NCI-H446 treated with DMSO at 0.1 percent for 48 hours (cell line): ENCODE data around the gene PPARG.
"Not testable (repeated sequence)": the region's sequence is repeated elsewhere in the genome, so short reads cannot be mapped to it uniquely, and the experiment has no call there.

ENCODE experiments used
- DNase-seq: peaks from one replicate; lab custom pipeline; 2025; lab: John Stamatoyannopoulos, UW

The PPARG gene

DNA sequence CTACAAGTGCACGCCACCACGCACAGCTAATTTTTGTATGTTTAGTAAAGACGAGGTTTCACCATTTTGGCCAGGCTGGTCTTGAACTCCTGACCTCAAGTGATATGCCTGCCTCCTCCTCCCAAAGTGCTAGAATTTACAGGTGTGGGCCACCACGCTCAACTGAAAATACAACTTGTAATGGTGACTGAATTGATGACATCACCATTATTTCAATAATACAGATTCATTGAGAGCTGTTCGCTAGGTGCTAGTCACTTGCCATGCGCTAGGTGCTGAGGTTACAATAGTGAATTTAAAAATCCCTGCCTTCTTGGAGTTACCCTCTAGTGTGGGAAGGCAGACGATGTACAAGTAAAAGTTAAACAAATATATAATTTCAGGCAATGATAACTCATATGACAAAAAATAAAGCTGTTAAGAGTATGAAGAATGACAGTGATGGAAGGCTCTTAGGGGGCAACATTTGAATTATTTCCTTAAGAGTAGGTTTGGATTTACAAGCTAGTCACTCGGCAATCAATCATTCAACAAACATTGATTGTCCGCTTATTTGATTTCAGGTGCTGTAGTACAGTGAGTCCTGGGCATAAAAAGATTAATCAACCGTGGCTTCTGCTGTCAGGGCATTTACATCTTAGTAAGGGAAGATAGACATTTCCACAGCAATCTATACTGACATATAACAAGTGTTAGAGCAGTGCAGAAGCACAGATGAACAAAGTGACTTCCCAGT, 9.1 kb upstream of the PPARG start:
- DNase-seq, result no peak

DNA sequence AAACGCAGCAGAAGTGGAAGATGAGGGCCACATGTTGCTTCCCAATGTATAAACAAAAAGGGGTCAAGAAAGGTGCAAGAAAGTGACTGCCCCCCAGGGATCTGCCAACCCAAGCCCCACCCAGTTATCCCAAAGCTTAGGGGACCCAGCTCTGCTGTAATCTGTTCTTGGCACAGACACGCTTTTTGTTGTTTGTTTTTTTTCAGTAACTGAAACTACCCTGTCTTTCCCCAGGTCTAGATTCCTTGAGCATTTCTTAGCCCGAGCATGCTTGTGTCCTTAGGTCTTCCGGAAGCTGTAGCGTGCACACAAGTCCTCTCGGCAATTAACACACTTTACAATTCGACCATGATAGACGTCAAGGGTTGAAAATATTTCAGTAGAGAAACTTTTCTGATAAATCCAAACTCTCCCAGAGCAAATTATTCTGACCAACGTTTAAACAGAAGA, 8.5 kb upstream of the PPARG start:
- DNase-seq, result no peak

DNA sequence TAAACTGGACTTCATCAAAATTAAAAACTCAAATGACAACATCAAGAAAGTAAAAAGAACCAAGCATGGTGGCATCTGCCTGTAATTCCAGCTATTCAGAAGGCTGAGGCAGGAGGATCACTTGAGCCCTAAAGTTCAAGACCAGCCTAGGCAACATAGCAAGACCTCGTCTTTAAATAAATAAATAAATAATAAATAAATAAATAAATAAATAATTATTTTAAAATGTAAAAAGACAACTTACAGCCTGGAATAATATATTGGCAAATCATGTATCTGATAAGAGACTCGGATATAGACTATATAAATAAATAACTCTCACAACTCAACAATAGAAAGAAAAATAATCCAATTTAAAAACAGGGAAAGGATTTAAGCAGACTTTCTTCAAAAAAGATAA, 4.3 kb upstream of the PPARG start:
- no peak for DNase-seq

DNA sequence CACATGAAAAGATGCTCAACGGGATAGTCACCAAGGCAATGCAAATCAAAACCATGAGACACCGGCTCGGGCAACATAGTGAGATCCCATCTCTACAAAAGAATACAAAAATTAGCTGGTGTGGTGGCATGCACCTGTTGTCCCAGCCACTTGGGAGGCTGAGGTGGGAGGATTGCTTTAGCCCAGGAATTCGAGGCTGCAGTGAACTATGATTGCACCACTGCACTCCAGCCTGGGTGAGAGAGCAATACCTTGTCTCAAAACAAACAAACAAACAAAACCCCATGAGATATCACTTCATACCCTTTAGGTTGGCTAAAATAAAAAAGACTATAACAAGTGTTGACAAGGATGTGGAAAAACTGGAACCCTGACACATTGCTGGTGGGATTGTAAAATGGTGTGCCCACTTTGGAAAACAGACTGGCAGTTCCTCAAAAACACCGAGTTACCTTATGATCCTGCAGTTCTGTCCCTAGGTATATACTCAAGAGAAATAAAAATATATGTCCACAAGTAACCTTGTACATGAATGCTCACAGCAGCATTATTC, 3.8 kb upstream of the PPARG start:
- DNase-seq, result no peak

DNA sequence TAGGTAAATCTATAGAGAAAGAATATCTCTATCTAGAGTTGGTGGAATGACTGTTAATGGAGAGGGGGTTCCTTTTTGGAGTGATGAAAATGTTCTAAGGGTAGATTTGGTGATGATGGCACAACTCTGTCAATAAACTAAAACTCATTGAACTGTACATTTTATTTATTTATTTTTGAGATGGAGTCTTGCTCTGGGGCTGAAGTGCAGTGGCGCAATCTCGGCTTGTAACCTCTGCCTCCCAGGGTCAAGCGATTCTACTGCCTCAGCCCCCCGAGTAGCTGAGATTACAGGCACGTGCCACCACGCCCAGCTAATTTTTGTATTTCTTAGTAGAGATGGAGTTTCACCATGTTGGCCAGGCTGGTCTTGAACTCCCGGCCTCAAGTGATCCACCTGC, 3.1 kb upstream of the PPARG start:
- DNase-seq, result not testable (repeated sequence)

DNA sequence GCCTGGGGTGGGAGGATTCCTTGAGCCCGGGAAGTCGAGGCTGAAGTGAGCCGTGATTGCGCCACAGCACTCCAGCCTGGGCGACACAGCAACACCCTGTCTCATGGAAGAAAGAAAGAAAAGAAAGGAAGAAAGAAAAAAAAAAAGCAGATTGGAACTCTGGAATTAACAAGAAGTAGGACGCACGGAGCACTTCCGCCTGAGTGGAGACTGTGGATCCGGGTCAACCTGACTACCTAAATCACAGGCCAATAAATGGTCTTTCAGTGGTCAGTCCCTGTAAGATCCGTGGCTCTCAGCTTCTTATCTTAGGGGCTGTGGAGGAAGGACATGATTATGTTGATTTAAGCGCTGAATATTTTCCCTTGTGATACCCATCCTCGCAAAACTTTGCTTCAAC, 2.4 kb upstream of the PPARG start:
- no peak for DNase-seq

DNA sequence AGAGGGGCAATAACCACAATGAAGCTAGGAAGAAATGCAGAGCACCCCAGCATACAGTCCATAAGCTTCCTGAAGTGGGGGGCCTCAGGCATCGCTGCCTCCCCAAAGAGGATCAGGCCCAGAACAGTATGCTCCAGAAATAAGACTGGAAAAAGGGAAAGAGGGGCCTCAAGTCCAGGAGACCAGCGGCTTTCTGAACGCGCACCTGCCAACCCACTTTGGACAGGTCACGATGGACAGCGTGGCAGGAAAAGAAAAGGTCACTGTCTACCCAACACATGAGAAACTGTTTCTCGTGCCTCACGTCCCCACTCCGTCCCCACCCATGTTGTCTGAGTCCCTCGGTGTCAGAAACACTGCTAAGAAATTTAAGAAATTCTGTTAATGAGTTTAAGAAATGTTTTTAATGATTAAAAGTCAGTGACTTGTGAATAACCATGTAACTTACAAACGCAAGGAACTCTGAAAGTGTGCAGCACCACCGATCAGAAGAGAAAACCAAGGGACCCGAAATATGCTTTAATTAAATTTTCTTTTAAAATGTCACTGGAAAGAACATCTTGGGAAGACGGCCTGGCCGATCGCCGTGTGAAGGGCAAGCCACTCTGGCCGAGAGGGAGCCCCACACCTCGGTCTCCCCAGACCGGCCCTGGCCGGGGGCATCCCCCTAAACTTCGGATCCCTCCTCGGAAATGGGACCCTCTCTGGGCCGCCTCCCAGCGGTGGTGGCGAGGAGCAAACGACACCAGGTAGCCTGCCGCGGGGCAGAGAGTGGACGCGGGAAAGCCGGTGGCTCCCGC, 1.7 kb upstream of the PPARG start:
- no peak for DNase-seq

DNA sequence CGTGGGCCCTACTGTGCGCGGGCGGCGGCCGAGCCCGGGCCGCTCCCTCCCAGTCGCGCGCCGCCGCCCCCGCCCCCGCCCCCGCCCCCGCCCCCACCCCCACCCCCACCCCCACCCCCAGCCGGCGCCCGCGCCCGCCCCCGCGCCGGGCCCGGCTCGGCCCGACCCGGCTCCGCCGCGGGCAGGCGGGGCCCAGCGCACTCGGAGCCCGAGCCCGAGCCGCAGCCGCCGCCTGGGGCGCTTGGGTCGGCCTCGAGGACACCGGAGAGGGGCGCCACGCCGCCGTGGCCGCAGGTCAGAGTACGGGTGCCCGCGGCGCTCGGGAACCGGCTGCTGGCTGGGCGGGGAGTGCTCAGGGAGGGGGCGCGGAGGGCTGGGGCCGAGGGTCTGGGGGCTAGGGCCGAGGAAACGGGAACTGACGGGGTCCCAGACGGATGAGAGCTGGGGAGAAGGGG, 1.1 kb upstream of the PPARG start:
- DNase-seq, result no peak

DNA sequence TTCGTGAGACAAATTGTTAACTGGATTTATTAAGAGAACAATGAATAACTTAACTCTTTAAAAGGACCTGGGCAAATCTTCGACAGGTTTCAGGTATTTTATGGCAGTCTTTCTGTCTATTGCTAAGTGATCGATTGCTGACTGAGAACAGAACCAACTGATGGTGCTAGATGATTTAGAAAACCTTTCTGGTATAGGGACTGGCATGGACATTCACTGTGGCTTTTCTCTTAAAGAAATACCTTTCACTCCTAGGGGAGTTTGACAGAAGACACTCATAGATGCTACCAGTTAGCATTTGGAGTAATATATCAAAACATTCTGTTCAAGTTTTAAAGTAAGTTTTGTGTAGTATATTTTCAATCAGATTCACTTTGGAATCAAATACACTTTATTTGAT, 654 bp downstream of the PPARG start:
- DNase-seq, result no peak

DNA sequence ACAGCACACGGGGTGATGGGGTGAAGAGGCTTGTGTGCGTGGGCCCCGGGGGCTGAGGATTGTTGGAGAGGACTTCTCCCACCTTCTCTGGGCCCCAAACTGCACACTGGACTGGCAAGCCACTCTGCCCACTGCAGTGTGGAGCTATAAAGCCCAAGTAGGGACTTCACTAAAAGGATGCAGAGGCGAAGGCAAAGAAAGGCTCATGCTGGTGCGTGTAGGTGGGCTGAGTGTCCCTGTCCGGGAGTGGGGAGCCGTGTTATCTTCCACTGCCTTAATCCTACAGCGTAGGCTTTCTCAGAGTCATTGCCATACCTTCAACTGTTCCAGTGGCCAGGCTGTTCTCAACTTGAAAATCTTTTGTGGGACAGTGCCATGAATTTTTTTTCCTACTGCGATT, 3.9 kb downstream of the PPARG start:
- no peak for DNase-seq

DNA sequence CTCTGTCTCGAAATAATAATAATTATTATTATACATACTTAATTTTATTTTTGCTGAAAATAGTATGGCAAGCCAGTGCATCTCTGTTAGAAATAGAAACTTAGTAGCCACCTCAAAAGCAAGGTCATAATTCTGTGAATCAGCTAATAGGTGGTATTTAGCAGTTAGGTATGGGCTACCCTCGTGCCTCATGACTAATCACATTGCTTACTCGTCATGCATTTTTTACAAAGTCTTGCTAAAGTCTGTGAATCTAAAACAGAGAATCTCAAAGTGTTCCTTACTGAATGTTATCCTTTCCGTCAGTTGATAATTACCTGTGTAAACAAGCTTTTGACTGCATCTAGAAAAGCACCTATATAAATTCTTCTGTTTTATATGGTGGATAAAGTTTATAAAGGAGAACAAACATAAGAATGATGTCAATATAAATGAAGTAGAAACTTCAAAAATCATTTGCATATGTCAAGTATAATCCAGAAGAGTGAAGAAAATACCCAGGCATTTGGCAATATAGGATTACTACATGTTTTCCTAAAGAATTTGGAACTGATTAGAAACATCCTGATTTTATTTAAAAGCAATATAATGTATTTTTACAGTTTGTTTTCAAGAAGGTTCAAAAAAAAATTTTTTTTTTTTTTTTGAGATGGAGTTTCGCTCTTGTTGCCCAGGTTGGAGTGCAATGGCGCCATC, 6.2 kb downstream of the PPARG start:
- no peak for DNase-seq

DNA sequence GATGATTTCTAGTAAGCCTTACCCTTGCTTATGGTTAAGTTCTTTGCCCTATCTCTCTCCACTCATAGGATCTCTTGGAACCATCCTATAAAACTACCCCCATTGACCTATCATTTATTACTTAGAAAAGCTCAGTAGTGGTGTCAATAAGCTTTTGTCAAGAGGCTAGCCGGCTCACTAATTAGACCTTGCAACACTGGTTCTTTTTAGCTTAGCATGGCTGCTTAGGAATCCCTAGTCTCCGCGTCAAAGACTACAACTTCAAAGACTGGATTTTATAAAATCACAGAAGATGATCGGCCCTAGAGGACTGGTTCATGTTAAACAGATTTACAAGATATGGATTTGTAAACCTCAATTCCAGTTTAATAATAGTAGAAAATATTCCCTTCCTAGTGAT, 7.6 kb downstream of the PPARG start:
- DNase-seq, result no peak

DNA sequence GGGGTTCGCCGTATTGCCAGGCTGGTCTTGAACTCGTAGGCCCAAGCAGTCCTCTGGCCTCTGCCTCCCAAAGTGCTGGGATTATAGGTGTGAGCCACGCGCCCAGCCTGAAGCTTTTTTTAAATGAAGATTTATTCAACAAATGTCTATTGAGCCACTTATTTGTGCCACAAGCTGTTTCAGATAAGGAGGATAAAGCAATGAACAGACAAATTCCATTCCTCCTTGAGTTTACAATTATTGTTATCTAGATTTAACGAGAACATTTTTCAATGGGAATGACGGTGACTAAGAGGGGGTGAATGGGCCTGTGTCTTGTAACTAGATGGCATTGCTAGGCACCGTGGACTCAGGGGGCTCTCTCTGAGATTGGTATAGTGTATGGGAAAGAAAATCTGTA, 10.2 kb downstream of the PPARG start:
- DNase-seq, result no peak

DNA sequence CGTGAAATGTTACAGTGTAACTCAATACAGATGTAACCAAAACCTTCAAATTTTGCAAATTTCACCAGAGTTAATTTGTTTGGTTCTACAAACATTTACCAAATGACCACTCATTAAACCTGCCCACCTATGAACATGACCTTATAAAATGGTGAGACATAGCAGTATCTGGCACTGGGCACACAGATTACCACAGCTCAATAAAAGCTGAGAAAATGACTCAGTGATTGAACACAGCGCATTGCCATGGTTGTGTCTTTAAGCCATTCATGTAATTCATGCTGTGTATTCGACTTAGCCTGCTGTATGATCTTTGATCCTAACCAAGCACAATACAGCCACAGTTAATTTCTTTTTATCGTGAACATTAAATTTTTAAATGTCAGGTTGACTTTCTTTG, 11.3 kb downstream of the PPARG start:
- DNase-seq, result no peak

DNA sequence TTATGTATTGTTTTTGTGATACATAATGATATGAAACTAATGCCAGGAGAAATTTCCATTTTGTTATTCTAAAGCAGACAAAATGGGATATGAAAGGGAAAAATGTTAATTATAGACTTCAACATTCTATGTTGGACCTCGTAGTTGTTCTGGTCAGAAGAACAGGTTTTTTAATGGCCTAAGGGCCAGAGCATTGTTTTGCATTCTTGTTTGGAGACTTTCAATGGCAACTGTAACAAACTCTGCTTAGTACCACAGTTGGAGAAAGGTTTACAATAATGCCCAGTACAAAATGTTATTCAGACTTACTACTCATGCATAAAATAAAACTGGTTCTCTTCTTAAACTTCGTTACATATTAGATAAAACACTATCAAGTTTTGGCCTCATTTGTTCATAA, 12.2 kb downstream of the PPARG start:
- DNase-seq, result no peak

DNA sequence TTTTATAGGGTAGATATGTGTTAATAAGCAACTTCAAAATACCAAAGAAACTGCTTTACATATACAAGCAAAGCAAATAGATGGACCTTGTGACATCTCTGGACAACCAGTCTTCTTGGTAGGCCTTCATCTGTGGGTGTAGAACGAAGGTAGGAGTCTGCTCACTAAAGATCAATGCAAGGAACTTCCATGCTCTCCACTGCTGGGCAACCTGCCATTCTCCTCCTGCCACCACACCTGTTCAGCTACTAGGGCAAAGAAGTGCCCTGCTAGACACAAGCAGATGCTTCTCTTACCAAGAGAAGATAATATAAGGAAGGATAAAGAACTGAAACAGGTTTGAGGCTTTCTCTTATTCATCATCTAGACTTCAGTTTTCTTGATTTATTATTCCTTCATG, 12.6 kb downstream of the PPARG start:
- no peak for DNase-seq

DNA sequence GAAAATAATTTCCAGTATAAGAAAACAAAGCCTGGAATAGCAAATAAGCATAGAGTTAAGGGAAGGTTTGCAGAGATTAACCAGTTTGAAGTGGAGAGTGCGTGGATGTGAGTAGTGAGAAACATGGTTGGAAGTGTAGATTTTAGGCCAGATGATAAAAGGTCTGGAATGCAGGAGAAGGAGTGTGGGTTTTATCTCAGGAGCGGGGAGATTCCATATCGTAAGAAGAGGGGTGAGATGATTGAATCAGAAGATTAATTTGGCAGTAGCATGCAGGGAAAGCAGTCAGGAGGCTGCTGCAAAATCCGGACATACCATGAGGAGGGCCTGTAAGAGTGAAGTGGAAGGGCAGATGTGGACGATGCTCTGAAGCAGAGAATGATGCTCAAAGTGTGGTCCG, 13.7 kb downstream of the PPARG start:
- no peak for DNase-seq

DNA sequence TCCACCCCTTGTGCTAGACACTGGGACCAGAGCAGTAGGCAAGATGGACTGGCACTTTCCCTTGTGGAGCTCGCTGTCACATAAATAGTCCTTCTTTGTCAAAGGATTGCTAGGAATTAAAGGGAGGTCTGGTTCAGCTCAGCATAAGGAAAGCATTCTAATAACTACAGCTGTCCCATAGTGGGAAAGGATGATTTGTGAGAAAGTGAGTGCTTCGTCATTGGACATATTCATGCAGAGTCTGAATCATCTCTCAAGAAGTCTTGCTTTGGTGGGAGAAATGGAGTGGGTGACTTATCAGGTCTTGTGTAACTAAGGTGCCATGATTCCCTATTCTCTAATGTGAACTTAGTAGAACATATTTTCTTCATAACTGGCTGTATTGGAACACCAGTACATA, 14.7 kb downstream of the PPARG start:
- no peak for DNase-seq

DNA sequence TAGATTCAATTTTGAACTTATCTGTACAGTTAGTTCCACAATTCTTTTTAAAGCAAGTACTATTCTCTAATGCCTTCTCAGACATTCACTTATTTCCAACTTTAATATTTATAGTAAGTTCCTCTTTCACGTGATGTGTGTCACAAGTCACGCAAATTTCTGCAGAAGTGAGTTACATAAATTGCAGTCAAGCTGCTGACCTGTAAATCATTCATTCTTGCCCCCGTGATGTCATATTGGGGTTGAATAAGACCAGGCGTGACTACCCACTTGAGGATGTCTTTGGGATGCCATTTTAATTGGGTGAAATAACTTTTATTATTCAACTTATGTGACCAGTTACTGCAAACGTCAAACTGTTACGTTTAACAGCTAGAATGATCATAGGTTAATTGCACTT, 15.1 kb downstream of the PPARG start:
- no peak for DNase-seq

DNA sequence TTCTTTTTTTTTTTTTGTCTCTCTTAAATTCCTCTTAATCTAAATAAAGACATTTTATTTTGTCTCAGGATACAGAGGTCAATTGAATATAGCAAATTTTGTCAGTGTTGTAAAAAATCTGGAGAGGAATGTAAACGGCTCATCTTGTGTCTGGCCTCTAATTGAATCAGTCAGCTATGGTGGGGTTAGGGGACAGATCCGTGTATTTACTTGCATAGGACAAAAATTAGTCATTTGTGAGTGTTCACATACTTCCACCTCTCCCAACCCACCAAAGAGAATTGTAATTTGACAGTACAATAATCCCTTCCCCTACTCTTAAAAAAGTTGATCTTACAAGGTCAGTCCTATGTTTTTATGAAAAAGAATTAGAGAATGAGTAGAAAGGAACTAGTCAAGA, 18.3 kb downstream of the PPARG start:
- no peak for DNase-seq

DNA sequence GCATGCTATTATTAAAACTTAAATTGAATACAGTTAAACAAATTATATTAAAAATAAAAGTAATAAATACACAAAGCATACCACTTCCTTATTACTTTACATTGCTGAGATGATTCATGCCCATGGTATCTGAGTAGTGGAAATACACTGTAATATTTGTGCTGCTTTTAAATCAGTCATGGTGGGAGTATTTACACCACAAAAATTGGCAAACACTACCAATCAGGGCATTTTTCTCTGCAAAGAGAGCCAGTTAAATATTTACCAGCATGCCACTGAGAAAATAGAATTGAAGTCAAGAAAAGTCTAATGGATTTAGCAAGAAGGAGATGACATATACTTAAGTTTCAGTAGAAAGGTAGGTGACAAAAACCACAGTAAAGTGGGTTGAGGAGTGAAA, 19.6 kb downstream of the PPARG start:
- DNase-seq, result no peak

DNA sequence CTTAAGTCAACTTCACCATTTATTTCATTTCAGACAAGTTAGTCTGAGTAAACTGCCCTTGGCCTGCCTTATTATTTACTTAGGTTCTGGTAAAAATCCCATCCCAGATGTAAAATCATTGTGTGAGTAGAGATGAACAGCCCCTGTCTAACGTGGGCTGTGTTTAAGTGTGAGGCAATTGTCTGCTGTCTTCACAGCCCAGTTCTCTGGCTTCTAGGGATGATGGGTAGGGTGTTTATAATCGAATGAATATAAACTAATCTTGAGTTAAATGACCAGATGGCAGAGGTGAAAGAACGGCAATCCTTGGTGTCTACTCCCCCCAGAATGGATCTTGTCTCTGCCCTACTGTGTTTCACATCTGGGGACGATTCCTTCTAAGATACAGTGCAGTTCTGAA, 20.8 kb downstream of the PPARG start:
- no peak for DNase-seq

DNA sequence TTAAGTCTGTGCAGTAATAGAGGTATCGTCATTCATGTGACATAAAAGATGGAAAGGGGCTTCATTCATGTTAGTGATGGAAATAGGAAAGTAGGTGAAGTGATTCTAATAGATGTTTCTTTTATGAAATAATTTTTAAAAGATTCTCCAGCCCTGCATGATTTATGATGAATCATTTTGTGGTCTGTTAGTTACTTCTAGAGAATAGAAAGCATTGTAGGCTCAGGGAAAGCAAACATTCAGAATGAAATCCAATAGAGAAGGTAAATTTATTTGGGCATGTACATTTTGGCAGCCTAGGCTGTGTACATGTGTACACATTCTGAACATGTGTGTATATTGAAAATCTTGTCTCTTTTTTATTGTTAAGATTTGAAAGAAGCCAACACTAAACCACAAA, 23.1 kb downstream of the PPARG start:
- no peak for DNase-seq
